ENCODE data around the gene GIGYF1.
"Not testable (repeated sequence)": the region's sequence is repeated elsewhere in the genome, so short reads cannot be mapped to it uniquely, and the experiment has no call there.

GIGYF1 gene

DNA sequence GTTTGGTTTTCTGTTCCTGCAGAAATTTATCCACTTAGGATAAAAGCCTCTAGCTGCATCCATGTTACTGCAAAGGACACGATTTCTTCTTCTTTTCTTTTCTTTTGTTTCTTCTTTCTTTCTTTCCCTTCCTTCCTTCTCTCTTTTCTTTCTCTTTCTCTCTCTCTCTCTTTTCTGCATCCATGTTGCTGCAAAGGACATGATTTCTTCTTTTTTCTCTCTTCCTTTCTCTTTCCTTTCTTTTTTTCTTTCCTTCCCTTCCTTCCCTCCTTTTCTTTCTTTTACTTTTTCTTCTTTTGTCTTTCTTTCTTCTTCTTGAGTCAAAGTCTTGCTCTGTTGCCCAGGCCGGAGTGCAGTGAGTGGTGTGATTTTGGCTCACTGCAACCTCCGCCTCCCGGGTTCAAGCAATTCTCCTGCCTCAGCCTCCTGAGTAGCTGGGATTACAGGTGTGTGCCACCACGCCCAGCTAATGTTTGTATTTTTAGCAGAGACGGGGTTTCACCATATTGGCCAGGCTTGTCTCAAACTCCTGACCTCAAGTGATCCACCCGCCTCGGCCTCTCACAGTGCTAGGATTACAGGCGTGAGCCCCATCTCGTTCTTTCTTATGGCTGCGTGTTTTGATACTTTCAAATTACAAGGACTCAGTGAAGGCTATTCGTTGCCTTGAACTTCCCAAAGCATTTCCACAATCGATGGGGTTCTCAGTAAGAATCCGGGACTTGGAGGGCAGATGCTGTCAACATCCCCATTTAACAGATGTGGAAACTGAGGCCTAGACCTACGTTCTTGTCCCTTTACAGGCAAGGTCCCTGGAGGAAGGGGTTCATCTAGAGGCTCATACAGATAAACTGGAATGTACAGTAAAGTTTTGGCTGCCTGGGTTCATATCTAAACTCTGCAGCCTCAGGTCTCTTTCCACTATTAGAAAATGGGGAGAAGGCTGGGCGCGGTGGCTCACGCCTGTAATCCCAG lies 22.4 kb downstream of the GIGYF1 start:
- no peak for DNase-seq

DNA sequence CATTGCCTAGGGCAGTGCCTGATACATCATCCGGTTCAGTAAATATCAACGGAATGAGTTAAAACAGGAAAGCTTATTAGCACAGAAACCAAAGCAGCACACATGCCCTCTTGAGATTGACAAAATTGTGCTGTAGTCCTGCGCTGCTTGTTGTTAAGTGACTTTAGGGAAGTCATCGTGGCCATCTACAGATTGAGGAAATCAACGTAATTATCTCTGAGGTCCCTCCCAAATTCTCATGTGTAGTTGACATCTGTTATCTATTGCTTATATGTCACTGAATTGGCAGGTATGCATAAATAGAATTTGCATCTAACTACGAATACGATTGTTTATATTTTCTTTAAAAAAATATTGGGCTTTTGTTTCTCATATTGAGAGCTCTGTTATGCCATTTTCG lies 24.0 kb downstream of the GIGYF1 start:
- no peak for DNase-seq

DNA sequence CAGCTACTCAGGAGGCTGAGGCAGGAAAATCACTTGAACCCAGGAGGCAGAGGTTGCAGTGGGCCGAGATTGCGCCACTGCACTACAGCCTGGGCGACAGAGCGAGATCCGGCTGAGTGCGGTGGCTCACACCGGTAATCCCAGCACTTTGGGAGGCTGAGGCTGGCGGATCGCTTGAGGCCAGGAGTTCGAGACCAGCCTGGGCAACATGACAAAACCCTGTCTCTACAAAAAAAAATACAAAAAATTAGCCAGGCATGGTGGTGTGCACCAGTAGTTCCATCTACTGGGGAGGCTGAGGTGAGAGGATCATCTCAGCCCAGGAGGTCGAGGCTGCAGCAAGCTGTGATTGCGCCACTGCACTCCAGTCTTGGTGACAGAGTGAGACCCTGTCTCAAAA lies 24.9 kb downstream of the GIGYF1 start:
- DNase-seq, result not testable (repeated sequence)

DNA sequence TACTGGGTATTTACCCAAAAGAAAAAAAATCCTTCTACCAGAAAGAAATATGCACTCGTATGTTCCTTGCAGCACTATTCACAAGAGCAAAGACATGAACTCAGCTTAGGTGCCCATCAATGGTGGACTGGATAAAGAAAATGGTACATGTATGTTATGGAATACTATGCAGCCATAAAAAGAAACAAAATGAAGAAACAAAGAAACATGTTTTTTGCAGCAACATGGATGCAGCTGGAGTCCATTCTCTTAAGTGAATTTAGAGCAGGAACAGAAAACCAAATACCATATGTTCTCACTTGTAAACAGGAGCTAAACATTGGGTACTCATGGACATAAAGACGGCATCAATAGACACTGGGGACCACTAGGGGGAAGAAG lies 26.0 kb downstream of the GIGYF1 start:
- DNase-seq, result no peak

DNA sequence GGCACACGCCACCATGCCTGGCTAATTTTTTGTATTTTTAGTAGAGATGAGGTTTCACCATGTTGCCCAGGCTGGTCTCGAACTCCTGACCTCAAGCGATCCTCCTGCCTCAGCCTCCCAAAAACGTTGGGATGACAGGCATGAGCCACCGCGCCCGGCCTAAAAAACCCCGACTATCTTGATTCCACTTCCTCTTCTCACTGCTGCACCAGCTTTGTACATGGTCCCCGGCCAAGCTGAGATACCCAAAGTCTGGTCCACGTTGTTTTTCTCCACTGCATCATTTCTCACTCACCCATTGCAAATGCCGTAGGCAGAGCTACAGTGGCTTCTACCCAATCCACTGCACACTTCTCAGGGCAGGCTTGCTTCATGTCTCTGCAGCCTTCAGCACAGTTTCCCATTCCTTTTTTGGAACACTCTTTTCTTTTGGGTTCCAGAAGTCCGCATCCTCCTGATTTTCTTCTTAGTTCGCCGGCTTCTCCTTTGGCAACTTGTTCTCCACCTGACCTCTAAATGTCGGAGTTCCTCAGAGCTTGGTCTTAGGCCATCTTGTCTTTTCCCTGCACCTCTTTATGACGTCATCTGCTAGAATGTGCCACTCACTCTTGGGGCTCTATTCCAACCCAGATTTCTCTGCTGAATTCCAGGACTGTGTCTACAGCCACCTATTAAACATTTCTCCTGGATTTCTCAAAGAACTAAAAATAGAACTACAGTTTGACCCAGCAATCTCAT lies 26.6 kb downstream of the GIGYF1 start:
- DNase-seq, result no peak

DNA sequence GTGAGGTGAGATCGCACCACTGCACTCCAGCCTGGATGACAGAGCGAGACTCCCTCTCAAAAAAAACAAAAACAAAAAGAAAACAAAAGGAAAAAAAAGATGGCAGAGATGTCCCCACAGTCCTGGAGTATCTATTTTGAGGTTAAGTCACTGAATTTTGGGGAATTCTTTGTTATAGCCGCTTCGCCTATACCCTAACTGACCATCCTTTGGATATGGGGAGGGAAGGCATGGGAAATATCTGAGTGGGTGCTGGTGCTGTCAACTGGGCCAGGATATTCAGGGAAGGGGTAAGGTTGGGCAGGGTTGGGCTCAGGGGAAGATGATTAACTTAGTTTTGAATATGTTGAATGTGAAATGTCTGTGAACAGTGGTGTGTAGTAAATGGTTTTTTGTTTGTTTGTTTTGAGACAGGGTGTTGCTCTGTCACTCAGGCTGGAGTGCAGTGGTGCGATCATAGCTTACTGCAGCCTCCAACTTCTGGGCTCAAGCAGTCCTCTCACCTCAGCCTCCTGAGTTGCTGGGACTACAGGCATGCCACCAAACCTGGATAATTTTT lies 28.8 kb downstream of the GIGYF1 start:
- no peak for DNase-seq

DNA sequence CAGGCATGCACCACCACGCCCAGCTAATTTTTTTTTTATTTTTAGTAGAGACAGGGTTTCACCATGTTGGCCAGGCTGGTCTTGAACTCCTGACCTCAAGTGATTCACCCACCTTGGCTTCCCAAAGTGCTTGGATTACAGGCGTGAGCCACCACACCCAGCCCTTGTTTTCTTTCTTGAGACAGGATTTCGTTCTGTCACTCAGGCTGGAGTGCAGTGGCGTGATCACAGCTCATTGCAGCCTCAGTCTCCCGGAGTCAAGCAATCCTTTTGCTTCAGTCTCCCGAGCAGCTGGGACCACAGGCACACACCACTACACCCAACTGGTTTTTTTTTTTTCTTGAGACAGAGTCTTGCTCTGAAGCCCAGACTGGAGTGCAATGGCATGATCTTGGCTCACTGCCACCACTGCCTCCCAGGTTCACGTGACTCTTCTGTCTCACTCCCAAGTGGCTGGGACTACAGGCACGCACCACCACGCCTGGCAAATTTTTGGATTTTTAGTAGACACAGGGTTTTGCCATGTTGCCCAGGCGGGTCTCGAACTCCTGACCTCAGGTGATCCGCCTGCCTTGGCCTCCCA lies 31.8 kb downstream of the GIGYF1 start:
- DNase-seq, result not testable (repeated sequence)

DNA sequence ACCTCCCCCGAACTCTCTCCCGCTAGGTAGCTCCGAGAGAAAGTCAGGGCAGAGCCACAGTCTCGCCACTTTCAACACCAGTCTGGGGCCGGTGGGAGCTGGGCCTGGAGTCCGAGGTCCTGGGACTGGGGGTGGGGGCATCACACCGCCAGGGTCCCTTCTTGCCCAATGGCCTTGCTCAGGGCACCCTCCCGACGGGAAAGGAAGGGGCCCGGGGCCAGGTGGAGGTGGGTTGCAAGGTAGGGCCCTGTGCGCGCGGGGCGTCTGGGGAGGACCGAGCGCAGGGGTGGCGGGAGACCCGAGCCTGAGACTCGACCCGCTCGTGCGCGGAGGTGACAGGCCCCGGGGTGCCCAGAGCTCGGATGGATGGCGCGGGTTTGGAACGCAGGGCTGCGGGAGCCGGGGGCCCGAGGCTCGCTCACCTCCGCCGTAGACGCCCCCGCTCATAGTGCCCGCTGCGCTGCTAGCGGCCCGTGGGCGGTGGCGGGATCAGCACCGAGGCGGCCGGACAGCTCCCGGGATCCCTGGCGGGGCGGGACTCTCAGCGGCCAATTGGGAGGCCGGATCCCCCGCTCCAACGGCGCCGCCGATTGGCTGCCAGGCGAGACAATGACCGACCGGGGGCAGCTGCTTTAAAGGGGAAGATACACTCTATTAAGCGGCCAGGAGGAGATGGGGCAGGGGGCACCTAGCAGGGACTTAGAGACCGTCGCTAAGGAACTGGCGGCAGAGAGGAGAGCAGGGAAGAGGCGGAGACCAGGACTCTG lies 38.0 kb downstream of the GIGYF1 start, which contains the start of gene ACTL6B:
Gene ACTL6B, minus strand, starts transcription at position 541 of the 767 bp plus-strand sequence. Its CDS starts 94 bp downstream, at position 447.
- peak; percentile 82 for DNase-seq

DNA sequence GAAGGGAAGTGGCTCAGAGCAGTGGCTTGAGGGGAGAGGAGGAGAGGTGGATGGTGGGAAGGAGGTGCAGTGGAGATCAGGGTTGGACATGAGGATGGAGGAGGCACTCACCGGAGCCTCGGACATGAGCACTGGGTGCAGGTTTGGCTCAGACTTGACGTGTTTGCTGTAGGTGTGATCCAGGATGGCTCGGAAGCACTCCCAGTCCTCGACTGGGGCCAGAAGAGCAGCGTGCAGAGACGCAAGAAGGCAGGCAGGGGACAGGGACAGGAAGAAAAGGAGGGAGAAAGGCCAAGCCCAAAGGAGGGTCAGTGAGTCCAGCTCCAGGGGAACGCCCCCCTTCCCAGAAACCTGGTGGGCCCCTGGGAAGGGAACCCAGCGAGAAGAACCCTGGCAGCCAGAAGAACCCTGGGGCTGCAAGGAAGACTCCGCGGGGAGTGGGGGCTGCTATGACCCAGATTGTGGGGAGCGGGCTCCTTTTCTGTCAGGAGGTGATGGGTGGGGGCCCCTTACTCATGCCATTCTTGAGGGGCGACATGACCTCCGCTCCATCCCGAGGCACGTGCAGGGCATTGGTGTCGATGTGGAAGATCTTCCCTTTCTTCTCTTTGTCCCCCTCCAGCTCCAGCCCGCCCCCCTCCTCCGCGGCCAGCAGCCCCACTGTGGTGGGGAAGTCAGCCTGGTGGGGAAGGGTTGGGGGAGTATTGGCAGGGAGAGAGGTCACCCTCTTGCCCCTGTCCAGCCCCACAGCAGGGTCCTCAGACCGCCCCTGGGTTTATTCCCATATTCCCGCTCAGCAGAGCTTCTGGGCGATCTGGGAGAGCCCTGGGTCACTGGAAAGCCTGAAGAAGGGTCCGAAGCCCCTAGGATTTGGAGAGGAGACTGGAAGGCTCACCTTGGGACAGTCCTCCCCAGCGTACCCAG lies 38.9 kb downstream of the GIGYF1 start:
- no peak for DNase-seq

DNA sequence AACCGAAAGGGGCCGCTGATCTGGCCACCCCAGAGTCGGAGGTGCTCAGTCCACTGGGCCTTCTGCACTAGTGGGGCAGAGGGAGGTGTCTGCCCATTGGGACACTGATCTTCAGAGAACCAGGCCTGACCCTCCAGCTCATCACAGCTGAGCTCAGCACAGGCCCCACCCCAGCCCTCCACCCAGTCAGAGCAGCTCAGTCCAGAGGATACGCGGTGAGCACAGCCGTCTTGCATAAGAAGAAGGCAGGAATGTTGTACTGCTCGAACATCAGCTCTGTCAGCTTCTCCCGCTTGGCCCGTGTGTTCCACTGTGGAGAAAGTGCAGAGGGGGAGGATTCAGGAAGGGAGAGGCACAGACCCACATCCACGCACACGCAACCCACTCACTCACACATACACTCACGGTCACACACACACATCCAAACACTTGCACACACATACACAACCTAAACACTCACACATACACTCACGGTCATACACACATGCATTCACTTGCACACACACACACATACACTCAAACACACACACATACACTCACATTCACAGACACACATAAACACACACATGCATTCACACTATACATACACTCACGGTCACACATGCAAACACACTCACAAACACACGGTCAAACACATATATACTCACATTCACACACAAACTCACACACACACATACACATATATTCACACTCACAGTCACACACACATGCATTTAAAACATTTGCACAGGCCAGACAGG lies 44.1 kb downstream of the GIGYF1 start:
- no peak for DNase-seq

DNA sequence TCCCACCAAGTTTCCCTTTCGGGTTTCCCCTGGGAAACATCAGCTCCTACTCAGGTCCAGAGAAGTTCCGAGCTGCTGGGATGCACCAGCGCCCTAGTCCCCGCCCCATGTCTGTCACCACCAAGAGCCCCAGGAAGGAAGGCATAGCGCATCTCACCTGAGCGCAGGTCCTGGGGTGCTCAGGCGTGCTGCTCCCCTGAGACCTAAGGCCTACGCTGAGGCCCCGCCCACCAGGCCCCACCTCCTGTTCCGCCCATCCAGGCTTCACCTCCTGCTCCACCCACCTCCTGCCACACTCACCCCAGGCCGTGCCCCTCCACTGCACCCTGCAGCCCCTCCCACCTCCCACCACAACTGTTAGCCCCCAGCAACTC lies 51.5 kb downstream of the GIGYF1 start:
- no peak for DNase-seq

DNA sequence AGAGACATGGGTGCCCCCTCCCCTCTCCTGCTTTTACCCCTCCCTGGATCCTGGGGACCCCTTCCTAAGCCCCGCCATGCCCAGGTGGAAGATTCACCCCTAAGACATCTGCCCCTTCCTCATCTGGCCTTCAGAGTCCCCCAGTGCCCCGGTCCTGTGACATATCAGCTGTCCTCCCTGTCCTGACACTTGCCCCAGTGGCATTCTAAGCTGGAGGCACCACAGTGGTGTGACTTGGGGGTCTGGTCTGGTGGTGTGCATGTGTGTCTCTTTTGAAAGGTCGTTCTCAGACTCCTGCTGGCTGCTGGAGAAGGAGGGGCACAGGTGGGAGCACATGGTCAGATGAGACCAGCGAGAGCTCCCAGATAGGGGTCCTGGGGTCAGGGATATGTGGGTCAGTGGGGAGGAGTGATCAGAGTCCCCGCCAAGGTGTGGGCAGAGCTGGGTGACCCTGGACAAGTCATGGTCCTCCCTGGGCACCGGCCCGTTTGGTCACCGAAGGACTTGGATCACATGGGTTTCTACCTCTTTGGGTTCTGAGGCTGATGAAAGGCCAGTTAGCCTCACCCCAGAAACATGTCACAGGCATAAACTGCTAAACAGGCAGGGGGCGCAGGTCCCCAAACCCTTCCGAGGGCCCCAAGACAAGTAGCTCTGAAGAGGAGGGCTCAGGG lies 52.1 kb downstream of the GIGYF1 start:
- no peak for DNase-seq

DNA sequence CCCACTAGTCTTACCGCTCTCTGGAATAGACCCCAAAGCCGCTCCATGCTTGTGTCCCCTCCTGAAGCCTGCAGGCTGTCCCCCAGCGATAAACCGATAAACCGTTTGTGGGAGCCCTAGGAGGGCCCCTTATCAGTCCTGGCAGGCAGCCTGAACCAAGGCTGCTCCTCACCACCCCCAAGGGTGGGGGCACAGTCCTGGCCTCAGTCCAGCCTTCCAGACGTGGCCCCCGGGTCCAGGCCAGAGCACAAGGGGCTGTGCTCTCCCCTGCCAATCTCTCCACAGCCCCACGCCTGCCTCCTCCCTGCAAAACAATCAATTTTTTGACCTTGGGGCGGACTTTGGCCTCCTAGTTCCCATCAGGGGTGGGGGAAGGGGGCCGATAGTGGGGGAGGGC lies 52.6 kb downstream of the GIGYF1 start, which contains the start of gene TFR2:
Gene TFR2, minus strand, starts transcription at position 90 of the 397 bp plus-strand sequence. Its CDS starts 43 bp downstream, at position 47.
- DNase-seq, result peak; percentile 47

DNA sequence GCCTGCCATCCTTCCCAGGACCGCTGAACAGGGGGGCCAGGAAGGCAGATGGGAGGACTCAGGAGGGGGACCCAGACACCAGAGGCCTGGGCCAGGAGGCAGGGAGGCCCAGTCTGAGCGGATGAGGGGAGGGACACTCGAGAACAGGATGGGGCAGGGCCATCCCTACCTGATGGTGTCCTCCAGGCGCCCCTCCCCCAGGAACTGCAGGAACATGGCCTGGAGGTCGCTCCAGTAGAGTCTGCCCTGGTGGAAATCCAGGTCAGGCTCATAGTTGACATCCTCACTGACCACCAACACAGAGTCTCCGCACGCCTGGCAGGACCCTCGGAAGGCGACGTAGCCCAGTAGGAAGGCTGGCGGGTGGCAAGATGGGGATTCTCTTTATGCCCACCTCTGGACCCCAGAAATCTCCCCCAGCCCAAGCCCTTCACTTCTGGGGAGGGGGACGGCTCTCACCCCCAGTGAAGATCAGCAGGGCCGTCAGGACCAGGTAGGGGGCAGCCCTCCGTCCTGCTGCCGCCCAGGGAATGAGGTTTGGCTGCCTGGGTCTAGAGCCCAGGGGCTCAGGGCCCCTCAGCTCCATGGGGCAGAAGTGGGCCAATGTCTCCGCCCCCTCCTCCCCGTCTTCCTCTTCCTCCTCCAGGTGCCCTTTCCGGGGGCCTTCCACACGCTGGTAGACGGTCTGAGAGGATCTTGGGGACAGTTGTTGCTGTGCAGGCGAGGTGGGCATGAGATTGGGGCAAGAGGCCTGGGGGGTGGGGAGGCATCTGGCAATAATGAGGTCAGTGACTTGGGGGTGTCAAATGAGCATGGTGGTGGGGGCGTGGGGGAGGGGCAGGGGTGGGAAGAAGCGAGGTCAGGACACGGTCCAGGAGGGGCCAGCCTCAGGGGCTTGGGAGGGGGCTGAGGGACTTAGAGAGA lies 53.3 kb downstream of the GIGYF1 start:
- no peak for DNase-seq

DNA sequence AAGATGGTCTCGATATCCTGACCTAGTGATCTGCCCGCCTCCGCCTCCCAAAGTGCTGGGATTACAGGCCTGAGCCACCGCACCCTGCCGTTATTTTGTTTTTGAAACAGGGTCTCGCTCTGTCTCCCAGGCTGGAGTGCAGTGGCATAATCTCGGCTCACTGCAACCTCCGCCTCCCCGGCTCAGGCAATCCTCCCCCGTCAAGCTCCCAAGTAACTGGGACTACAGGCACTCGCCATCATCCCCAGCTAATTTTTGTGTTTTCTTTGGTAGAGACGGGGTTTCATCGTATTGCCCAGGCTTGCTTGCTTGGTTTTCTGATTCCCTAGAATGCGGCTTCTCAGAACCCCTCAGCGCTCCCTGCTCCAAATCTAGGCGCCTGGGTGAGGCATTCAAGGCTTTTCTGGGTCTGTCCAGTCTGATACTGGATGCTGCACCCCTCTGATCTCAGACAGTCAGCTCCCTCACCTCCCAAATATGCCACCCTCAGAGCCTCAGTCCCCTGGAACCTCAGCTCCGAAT lies 54.0 kb downstream of the GIGYF1 start:
- no peak for DNase-seq

DNA sequence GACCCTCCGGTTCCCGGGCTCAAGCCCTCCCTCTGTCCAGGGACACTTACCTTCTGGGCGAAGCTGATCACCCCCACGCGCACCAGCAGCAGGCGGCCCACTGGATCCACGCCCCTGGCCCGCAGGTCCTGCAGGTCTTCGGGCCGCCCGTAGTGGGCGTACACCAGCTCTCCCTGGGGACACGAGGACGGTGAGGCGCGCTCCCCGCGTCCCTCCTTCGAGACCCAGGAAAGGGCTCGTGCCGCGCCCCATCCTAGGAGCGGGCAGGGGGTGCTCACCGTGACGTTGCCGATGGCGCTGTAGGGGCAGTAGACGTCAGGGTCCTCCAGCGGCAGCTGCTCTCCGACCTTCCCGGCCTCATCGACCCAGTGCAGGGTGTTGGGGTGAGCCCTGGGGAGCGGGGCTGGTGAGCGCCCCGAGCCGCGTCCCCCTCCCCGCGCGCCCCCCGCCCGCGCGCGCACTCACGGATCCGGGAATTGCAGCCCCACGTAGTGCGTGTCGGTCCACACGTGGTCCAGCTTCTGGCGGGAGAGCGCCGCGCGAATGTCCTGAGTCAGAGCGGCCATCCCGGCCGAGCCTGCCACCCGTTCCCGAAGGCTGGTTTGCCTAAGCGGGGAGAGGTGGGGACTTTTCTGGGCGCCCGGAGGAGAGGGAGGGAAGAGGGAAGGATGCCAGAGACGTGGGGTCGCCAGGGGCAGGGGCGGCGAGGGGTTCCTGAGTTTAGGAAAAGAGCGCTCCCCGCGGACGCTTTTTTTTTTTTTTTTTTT lies 60.9 kb downstream of the GIGYF1 start:
- peak; percentile 57 for DNase-seq

DNA sequence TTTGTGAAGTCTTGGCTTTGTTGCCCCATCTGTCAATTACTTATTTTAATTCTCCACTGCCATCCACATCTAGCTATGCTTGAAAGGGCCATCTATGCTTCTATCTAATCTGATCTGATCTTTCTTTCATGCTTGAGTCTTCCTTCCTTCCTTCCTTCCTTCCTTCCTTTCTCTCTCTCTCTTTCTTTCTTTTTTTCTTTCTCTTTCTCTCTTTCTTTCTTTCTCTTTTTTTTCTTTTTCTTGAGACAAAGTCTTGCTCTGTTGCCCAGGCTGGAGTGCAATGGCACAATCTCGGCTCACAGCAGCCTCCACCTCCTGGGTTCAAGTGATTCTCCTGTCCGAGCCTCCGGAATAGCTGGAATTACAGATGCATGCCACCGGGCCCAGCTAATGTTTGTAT lies 64.0 kb downstream of the GIGYF1 start:
- DNase-seq, result no peak
